CD14-positive monocyte (primary cell): ENCODE data around the gene LZTS2. TPM values are rescaled to one million over a fixed set of nuclear protein-coding genes. Genes with fewer than 3 reads are reported as not detected.

Experiments
- DNase-seq, 3 donors: peaks; one replicate each; pipeline ENCODE4 v3.0.0-alpha.2; 2011 to 2022
- H2AFZ ChIP-seq: 2 replicates; pipeline ENCODE4 v1.6.0; 2012; ENCODE audit warnings: mild to moderate bottlenecking, low read depth, low read length, inconsistent platforms; ENCODE audit not compliant: insufficient read depth, poor library complexity, severe bottlenecking
- H3K27ac ChIP-seq, 2 donors: 1 replicate in 1 of 2; 2 replicates in 1 of 2; pipeline ENCODE4 v1.5.1; 2012 to 2013; ENCODE audit warnings: low read length in 2 of 2, control low read depth in 1 of 2, inconsistent platforms in 1 of 2, low read depth in 1 of 2, mild to moderate bottlenecking in 1 of 2
- H3K27me3 ChIP-seq, 2 donors: one replicate each; pipeline versions ENCODE4 v1.6.0 to v1.6.1; 2011 to 2013; ENCODE audit warnings: low read length in 2 of 2; ENCODE audit not compliant: control insufficient read depth in 2 of 2, insufficient read depth in 2 of 2
- H3K36me3 ChIP-seq, 2 donors: replicated peaks in 1 of 2; 1 replicate in 1 of 2; 2 replicates in 1 of 2; pipeline versions ENCODE4 v1.5.1 to v1.6.1; 2012 to 2013; ENCODE audit warnings: low read length in 2 of 2, control low read depth in 1 of 2, inconsistent platforms in 1 of 2, mild to moderate bottlenecking in 1 of 2; ENCODE audit not compliant: insufficient read depth in 2 of 2, control insufficient read depth in 1 of 2
- H3K4me1 ChIP-seq, 2 donors: 1 replicate in 1 of 2; 2 replicates in 1 of 2; pipeline versions ENCODE4 v1.5.1 to v1.6.1; 2012 to 2013; ENCODE audit warnings: low read length in 2 of 2, control low read depth in 1 of 2, inconsistent platforms in 1 of 2, mild to moderate bottlenecking in 1 of 2, moderate library complexity in 1 of 2; ENCODE audit not compliant: insufficient read depth in 2 of 2, control insufficient read depth in 1 of 2
- H3K4me2 ChIP-seq: replicated peaks from 2 replicates; pipeline ENCODE3; 2012; ENCODE audit warnings: low read length, moderate library complexity, mild to moderate bottlenecking; ENCODE audit not compliant: poor library complexity, severe bottlenecking; ENCODE audit errors: extremely low read depth
- H3K4me3 ChIP-seq, 3 experiments: fragments of 200-600 bp in 1 of 3; sonication (generic) in 1 of 3; replicated peaks in 1 of 3; 1 replicate in 2 of 3; 2 replicates in 1 of 3; pipeline ENCODE4 v1.5.1; 2011 to 2013; ENCODE audit warnings: low read length in 3 of 3, mild to moderate bottlenecking in 3 of 3, control low read depth in 2 of 3, low read depth in 2 of 3, inconsistent platforms in 1 of 3, moderate library complexity in 1 of 3
- H3K79me2 ChIP-seq: 2 replicates; pipeline ENCODE4 v1.6.0; 2012; ENCODE audit warnings: mild to moderate bottlenecking, control low read depth, inconsistent platforms, low read length, moderate library complexity; ENCODE audit not compliant: insufficient read depth
- H3K9ac ChIP-seq: 2 replicates; pipeline ENCODE4 v1.6.0; 2017; ENCODE audit warnings: low read length, mild to moderate bottlenecking; ENCODE audit not compliant: insufficient read depth, poor library complexity, severe bottlenecking
- H3K9me3 ChIP-seq, 2 donors: replicated peaks in 1 of 2; 1 replicate in 1 of 2; 2 replicates in 1 of 2; pipeline versions ENCODE4 v1.5.1 to v1.6.1; 2012 to 2013; ENCODE audit warnings: low read length in 2 of 2, control low read depth in 1 of 2; ENCODE audit not compliant: control insufficient read depth in 1 of 2, insufficient read depth in 1 of 2
- H4K20me1 ChIP-seq: 2 replicates; pipeline ENCODE4 v1.6.0; 2012; ENCODE audit warnings: mild to moderate bottlenecking, low read length, control low read depth, moderate library complexity; ENCODE audit not compliant: insufficient read depth
- H3K27ac Mint-ChIP-seq, 7 donors: one replicate each; pipeline ENCODE4 v1.8.0; 2020; ENCODE audit warnings: mild to moderate bottlenecking in 7 of 7, mixed read lengths in 7 of 7, moderate library complexity in 6 of 7, inconsistent platforms in 2 of 7
- H3K27me3 Mint-ChIP-seq, 3 donors: one replicate each; pipeline ENCODE4 v1.8.0; 2021 to 2022; ENCODE audit warnings: low read depth in 3 of 3, mild to moderate bottlenecking in 3 of 3, mixed read lengths in 3 of 3, moderate library complexity in 3 of 3, inconsistent platforms in 1 of 3
- H3K36me3 Mint-ChIP-seq, 2 donors: one replicate each; pipeline ENCODE4 v1.8.0; 2020; ENCODE audit warnings: mixed read lengths in 2 of 2, inconsistent platforms in 1 of 2, mild to moderate bottlenecking in 1 of 2
- H3K4me1 Mint-ChIP-seq: one replicate; pipeline ENCODE4 v1.8.0; 2020; ENCODE audit warnings: mild to moderate bottlenecking, mixed read lengths
- H3K4me3 Mint-ChIP-seq, 2 donors: one replicate each; pipeline ENCODE4 v1.8.0; 2020; ENCODE audit warnings: mild to moderate bottlenecking in 2 of 2, mixed read lengths in 2 of 2, moderate library complexity in 1 of 2
- H3K9me3 Mint-ChIP-seq, 7 donors: one replicate each; pipeline ENCODE4 v1.8.0; 2020 to 2022; ENCODE audit warnings: mixed read lengths in 7 of 7, mild to moderate bottlenecking in 6 of 7, moderate library complexity in 6 of 7, inconsistent platforms in 2 of 7
- CTCF ChIP-seq: fragments of 200-600 bp; IDR thresholded peaks from one replicate; pipeline ENCODE4 v1.8.0; 2022; ENCODE audit warnings: antibody characterized with exemption, mild to moderate bottlenecking
- WGBS: methylation state at CpG from one replicate; pipeline ENCODE4 v1.1.5; 2013; ENCODE audit warnings: missing lambda C conversion rate; ENCODE audit not compliant: insufficient coverage; 5-methylcytosine and 5-hydroxymethylcytosine counted together
- intact Hi-C, 2 donors: fragments of 100-400 bp; cut with micrococcal nuclease; formaldehyde crosslinking; loops; one replicate each; pipeline versions ENCODE4 v1.15.0 to v1.15.1; 2023
- polyA plus RNA-seq, 3 donors: library from polyadenylated mRNA; depleted of rRNA in 1 of 3; unstranded in 2 of 3; stranded (reverse) in 1 of 3; fragments of 300-500 nt in 2 of 3; fragments of >200 nt in 1 of 3; fragmentation: Illumina TruSeq in 2 of 3; gene quantifications; 1 replicate in 2 of 3; 2 replicates in 1 of 3; pipeline ENCODE4 v1.2.3, GENCODE V29; 2012 to 2021

The LZTS2 gene
- polyA plus RNA-seq, 3 donors, result 2.8 to 9.2 (median 3.3) TPM

- Histone ChIP-seq H3K36me3 (peaks cover 51 to 61% of the 10 kb centered on the region in 2 donors), H3K4me3 (no peak overlapping the region), H3K27me3 (no peaks in the 10 kb centered on the region), H3K4me2 (no peak overlapping the region), H3K27ac (no peak overlapping the region), H3K4me1 (peaks cover 9 to 20% of the 10 kb centered on the region in 2 donors), H4K20me1 (peaks cover 17% of the 10 kb centered on the region), H3K79me2 (peaks cover 7% of the 10 kb centered on the region), H2AFZ (no peak overlapping the region), H3K9me3 (no peaks in the 10 kb centered on the region), H3K9ac (no peak overlapping the region)
- no peak for TF ChIP-seq CTCF
- H3K9me3 Mint-ChIP-seq, result no peaks in the 10 kb centered on the region
- intact Hi-C loops, result no loop called here
- 97% methylated on average over 5 of the region's 7 CpGs for WGBS
- peaks cover 61 to 69% of the 10 kb centered on the region in 2 donors for H3K36me3 Mint-ChIP-seq
- H3K4me1 Mint-ChIP-seq, result peaks cover 23% of the 10 kb centered on the region
- H3K27ac Mint-ChIP-seq, result no peak overlapping the region
- H3K4me3 Mint-ChIP-seq, result no peak overlapping the region
- no peak for DNase-seq
- H3K27me3 Mint-ChIP-seq, result peaks cover 0 to 4% (median 0%) of the 10 kb centered on the region in 3 donors
These were observed 37.1 kb downstream of the LZTS2 start for GRCh38 chr10:101036726-101037125.

- peaks cover 0 to 2% (median 0%) of the 10 kb centered on the region in 3 donors for H3K27me3 Mint-ChIP-seq
- no peak for DNase-seq
- Histone ChIP-seq H3K9me3 (no peaks in the 10 kb centered on the region), H3K36me3 (peaks cover 51 to 61% of the 10 kb centered on the region in 2 donors), H3K9ac (no peak overlapping the region), H3K27me3 (no peaks in the 10 kb centered on the region), H2AFZ (no peak overlapping the region), H4K20me1 (peaks cover 17% of the 10 kb centered on the region), H3K4me1 (peaks cover 12 to 21% of the 10 kb centered on the region in 2 donors), H3K4me2 (no peak overlapping the region), H3K79me2 (peaks cover under 1% of the 10 kb centered on the region), H3K4me3 (no peak overlapping the region), H3K27ac (no peak overlapping the region)
- no peak for TF ChIP-seq CTCF
- no peak overlapping the region for H3K27ac Mint-ChIP-seq
- intact Hi-C loops, result no loop called here
- H3K4me1 Mint-ChIP-seq, result peaks cover 25% of the 10 kb centered on the region
- peaks cover 61 to 67% of the 10 kb centered on the region in 2 donors for H3K36me3 Mint-ChIP-seq
- H3K4me3 Mint-ChIP-seq, result no peak overlapping the region
- 94% methylated on average over 4 of the region's 5 CpGs for WGBS
- no peaks in the 10 kb centered on the region for H3K9me3 Mint-ChIP-seq
These were observed 38.9 kb downstream of the LZTS2 start for GRCh38 chr10:101038484-101038883.
